ENCODE data around the gene EOLA1. TPM values are rescaled to one million over a fixed set of nuclear protein-coding genes. Genes with fewer than 3 reads are reported as not detected.
"Not testable (repeated sequence)": the region's sequence is repeated elsewhere in the genome, so short reads cannot be mapped to it uniquely, and the experiment has no call there.

The EOLA1 gene
- total RNA-seq, 2 donors from 2014 or later = 20.0 to 23.6 TPM

GRCh38 chrX:149571770-149572169 is 31.0 kb downstream of the EOLA1 start:
- ATAC-seq (no peak), DNase-seq (no peak)
- intact Hi-C loops (cut with DNase I) = no loop called here

- ATAC-seq = no peak
- DNase-seq = no peak
- intact Hi-C loops (cut with DNase I) = no loop called here
Observed at GRCh38 chrX:149572743-149573142, 31.9 kb downstream of the EOLA1 start.

DNA sequence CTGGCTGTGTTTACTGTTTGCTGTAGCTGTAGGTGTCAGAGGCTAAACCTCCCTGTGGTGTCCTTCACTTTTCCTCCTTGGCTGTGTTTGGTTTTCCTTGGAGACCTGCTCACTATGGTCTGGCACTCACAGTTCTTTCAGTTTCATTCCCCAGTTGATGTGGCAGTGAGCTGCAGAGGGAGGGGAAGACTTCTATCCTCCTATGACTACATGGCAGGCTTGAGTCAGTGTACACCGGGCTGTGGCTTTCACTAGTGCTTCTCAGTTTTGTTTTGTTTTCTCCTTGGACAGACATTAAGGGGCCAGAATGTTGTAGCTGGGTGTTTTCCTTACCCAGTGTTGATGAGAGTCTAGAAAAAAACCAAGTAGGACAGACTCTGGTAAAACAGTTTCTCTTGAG is 32.6 kb downstream of the EOLA1 start:
- DNase-seq; intact Hi-C loops (cut with DNase I): not testable (repeated sequence)
- ATAC-seq = peak in 1 of 2 donors; percentile 55

DNA sequence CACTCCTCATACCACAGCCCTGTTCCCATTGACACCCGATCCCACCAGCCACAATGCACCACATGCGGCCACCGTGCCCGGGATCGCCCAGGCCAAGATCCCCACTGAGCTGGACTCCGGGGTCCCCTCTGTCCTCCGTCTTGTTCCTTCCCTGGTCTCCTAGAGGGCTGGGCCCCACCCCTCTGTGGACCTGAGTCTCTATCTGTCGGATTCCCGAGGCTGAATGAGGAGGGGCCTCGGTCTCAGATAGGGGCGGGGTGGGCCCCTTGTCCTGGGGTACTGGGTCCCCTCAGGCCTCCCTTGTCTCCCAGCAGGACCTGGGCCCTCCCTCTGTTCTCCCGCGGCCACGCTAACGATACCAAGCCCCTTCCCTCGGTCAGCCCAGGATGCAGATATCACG is 44.8 kb downstream of the EOLA1 start:
- peak in 1 of 2 donors; percentile 44 for ATAC-seq
- DNase-seq; intact Hi-C loops (cut with DNase I): not testable (repeated sequence)

GRCh38 chrX:149587359-149587758 is 46.5 kb downstream of the EOLA1 start, which contains the start of gene MAGEA9B:
TSS of gene MAGEA9B (minus strand) at chrX:149587459. CDS start at chrX:149583179, 4,280 bp downstream.
- DNase-seq; intact Hi-C loops (cut with DNase I); ATAC-seq: not testable (repeated sequence)

DNA sequence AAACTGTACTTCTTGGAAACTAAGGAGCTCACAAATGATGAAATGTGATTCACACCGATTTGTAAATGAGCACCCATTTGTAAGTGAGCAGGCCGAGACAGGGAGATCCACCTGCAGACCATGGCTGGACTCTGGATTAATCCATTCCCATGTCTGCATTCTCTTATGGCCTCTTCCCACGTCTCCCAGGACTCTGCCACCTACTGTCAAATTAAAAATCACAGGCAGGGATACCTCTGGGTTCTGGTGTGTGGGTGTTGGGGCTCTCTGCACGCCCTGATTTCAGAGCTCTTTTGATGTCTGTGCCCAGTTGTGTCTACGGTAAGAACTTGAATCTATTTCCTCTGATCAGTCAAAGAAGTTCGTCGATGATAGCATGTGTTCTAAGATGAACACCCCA is 50.2 kb downstream of the EOLA1 start:
- ATAC-seq; intact Hi-C loops (cut with DNase I); DNase-seq: not testable (repeated sequence)

DNA sequence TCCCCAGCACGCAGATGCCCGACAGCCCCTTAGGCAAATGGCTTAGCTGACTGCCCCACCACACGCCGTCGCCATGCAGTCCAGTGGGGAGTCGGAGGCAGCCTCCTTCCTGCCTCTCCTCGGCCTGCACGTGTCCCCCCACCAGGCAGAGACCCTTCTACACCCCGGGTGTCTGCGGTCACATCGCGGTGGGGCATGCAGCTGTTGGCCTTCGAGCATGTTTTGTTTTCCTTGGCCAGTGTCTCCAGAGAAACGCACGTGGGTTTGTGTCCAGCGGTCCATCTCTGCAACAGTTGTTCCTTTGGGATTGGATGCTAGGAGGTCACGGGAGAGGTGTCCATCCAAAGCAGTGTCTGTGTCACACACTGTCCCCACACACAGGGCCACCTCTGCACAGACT is 54.4 kb downstream of the EOLA1 start, which contains the start of gene HSFX2:
Gene HSFX2 (minus strand): TSS at position 101 of the 400 bp plus-strand sequence. CDS start 614 bp downstream, outside the sequence.
- ATAC-seq; intact Hi-C loops (cut with DNase I); DNase-seq: not testable (repeated sequence)

DNA sequence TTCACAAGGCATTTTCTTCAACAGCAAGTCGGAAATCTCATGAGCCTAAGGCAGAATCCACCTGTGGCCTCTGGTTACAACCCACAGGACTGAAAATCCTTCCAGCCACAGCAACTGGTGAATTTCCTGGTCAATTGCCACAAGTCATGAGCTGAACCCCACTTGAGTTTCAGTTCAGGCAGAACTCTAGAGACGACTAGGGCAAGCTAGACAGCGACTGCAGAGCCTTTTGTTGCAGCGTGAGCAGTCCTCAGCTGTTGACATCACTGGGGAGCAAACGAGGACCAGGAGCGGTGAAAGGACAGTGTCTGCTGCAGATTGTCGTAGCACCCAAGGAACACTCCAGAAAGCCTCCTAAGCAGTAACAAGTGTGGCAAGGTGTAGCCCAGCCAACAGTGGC is 55.1 kb downstream of the EOLA1 start:
- ATAC-seq; DNase-seq; intact Hi-C loops (cut with DNase I): not testable (repeated sequence)

Other genes starting within 250 kb of the EOLA1 start
- gene IDS, start 35.7 kb upstream of the EOLA1 start, total RNA-seq = 10 to 100 TPM; 65.9 to 75.6 TPM
- not detected for gene HSFX3, start 8.9 kb downstream of the EOLA1 start, total RNA-seq
- not detected for gene MAGEA9B, start 46.4 kb downstream of the EOLA1 start, total RNA-seq
- not detected for gene HSFX2, start 54.3 kb downstream of the EOLA1 start, total RNA-seq
- 10 to 100 TPM; 37.4 to 41.8 TPM for gene TMEM185A, start 90.8 kb downstream of the EOLA1 start, total RNA-seq
- gene MAGEA11, start 171.0 kb downstream of the EOLA1 start, total RNA-seq = not detected
- 1 to 10 TPM; 2.3 TPM for gene HSFX1, start 233.1 kb downstream of the EOLA1 start, total RNA-seq
- gene MAGEA9, start 240.9 kb downstream of the EOLA1 start, total RNA-seq = not detected

Data from left cardiac atrium (tissue), 4 donors.